Suprapubic skin (tissue), 4 donors: ENCODE data around the gene SLC8A2. TPM values are rescaled to one million over a fixed set of nuclear protein-coding genes. Genes with fewer than 3 reads are reported as not detected.
"Not testable (repeated sequence)": the region's sequence is repeated elsewhere in the genome, so short reads cannot be mapped to it uniquely, and the experiment has no call there.

Source experiments
- DNase-seq, 2 donors: peaks; one replicate each; pipeline ENCODE4 v3.0.0-alpha.2; 2019; ENCODE audit warnings: low spot score in 2 of 2
- H3K27ac ChIP-seq: fragments of 200-600 bp; sonication (generic); one replicate; pipeline ENCODE4 v1.5.1; 2019
- H3K27me3 ChIP-seq: fragments of 200-600 bp; sonication (generic); one replicate; pipeline ENCODE4 v1.5.1; 2019
- H3K36me3 ChIP-seq: fragments of 200-600 bp; sonication (generic); one replicate; pipeline ENCODE4 v1.5.1; 2019
- H3K4me1 ChIP-seq: fragments of 200-600 bp; sonication (generic); one replicate; pipeline ENCODE4 v1.5.1; 2019
- H3K4me3 ChIP-seq: fragments of 200-600 bp; sonication (generic); one replicate; pipeline ENCODE4 v1.5.1; 2019; ENCODE audit warnings: mild to moderate bottlenecking
- H3K9me3 ChIP-seq: fragments of 200-600 bp; sonication (generic); one replicate; pipeline ENCODE4 v1.5.1; 2019
- EP300 ChIP-seq: sonication (generic); formaldehyde crosslinking; IDR thresholded peaks from one replicate; pipeline ENCODE4 v1.6.1; 2017; ENCODE audit warnings: antibody characterized with exemption
- POLR2A ChIP-seq, 2 donors: fragments of 450-650 bp; IDR thresholded peaks; one replicate each; pipeline ENCODE4 v1.6.1; 2017; ENCODE audit warnings: antibody characterized with exemption in 2 of 2, mild to moderate bottlenecking in 2 of 2, moderate library complexity in 2 of 2
- POLR2AphosphoS5 ChIP-seq, 3 donors: sonication (generic); formaldehyde crosslinking; IDR thresholded peaks; one replicate each; pipeline ENCODE4 v1.6.1; 2017; ENCODE audit warnings: antibody characterized with exemption in 3 of 3
- WGBS: methylation state at CpG from one replicate; pipeline ENCODE4 v1.1.5; 2018; 5-methylcytosine and 5-hydroxymethylcytosine counted together
- total RNA-seq, 4 donors: library from RNA; depleted of rRNA; stranded (reverse); fragments of >200 nt; gene quantifications; one replicate each; pipeline ENCODE4 v1.1.0, GENCODE V29; 2016
- TF ChIP-seq, protein P1 (sequence below), 2 donors: fragments of 200-600 bp in 1 of 2; fragments of 450-650 bp in 1 of 2; sonication (generic) in 1 of 2; IDR thresholded peaks; one replicate each; pipeline ENCODE4 v1.5.1; 2016 to 2019; ENCODE audit warnings: antibody characterized with exemption in 2 of 2, mild to moderate bottlenecking in 1 of 2, moderate library complexity in 1 of 2

SLC8A2 gene
- total RNA-seq, 4 donors from 2014 or later, result 0.26 to 1.2 (median 0.38) TPM; not detected in 1

- no peak for DNase-seq
- Histone ChIP-seq H3K27ac (no peak overlapping the region), H3K36me3 (no peaks in the 10 kb centered on the region), H3K27me3 (peaks cover 5% of the 10 kb centered on the region), H3K9me3 (no peaks in the 10 kb centered on the region), H3K4me3 (no peak overlapping the region), H3K4me1 (no peaks in the 10 kb centered on the region)
- 52% methylated on average over 23 of the region's 24 CpGs for WGBS
- TF ChIP-seq POLR2AphosphoS5 (IDR thresholded peaks at IDR 0.05), result no peak
- TF ChIP-seq, protein P1, sequence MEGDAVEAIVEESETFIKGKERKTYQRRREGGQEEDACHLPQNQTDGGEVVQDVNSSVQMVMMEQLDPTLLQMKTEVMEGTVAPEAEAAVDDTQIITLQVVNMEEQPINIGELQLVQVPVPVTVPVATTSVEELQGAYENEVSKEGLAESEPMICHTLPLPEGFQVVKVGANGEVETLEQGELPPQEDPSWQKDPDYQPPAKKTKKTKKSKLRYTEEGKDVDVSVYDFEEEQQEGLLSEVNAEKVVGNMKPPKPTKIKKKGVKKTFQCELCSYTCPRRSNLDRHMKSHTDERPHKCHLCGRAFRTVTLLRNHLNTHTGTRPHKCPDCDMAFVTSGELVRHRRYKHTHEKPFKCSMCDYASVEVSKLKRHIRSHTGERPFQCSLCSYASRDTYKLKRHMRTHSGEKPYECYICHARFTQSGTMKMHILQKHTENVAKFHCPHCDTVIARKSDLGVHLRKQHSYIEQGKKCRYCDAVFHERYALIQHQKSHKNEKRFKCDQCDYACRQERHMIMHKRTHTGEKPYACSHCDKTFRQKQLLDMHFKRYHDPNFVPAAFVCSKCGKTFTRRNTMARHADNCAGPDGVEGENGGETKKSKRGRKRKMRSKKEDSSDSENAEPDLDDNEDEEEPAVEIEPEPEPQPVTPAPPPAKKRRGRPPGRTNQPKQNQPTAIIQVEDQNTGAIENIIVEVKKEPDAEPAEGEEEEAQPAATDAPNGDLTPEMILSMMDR (IDR thresholded peaks at IDR 0.05), result no peak
- no peak for TF ChIP-seq POLR2A (IDR thresholded peaks at IDR 0.05)
- no peak for TF ChIP-seq EP300
These were observed 72.7 kb downstream of the SLC8A2 start for GRCh38 chr19:47398707-47399597.

DNA sequence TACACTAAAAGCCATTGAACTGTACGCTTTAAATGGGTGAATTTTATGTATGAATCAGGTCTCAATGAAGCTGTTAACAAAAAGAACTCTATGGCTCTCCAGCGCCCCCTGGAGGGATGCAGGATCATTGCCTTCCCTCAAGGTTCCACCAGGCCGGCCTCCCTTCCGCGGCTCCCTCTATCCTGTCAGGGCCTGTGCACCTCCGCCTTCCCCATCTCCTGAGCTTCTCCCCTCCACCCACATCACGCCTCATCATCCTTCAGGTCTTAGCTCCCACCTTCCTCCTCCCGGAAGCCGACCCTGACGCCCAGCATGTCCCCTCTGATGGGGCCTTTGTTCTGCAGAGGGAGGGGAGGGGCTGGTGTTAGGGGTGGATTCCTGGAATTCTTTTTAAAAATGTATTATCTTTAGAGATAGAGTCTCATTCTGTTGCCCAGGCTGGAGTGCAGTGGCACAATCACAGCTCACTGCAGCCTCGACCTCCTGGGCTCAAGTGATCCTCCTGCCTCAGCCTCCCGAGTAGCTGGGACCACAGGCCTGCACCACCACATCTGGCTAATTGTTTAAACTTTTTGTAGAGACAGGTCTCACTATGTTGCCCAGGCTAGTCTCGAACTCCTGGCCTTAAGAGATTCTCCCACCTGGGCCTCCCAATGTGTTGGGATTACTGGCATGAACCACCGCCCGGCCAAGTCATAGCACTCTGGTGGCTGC is 80.0 kb downstream of the SLC8A2 start:
- Histone ChIP-seq H3K27ac (no peak overlapping the region), H3K36me3 (no peaks in the 10 kb centered on the region), H3K4me3 (no peak overlapping the region), H3K9me3 (no peaks in the 10 kb centered on the region), H3K4me1 (no peaks in the 10 kb centered on the region), H3K27me3 (no peaks in the 10 kb centered on the region)
- 35% methylated on average over 15 of the region's 15 CpGs for WGBS
- DNase-seq, result peak; percentile 86 to 89
- TF ChIP-seq, protein P1 (IDR thresholded peaks at IDR 0.05), result peak; percentile 80 to 90
- TF ChIP-seq EP300, result no peak

DNA sequence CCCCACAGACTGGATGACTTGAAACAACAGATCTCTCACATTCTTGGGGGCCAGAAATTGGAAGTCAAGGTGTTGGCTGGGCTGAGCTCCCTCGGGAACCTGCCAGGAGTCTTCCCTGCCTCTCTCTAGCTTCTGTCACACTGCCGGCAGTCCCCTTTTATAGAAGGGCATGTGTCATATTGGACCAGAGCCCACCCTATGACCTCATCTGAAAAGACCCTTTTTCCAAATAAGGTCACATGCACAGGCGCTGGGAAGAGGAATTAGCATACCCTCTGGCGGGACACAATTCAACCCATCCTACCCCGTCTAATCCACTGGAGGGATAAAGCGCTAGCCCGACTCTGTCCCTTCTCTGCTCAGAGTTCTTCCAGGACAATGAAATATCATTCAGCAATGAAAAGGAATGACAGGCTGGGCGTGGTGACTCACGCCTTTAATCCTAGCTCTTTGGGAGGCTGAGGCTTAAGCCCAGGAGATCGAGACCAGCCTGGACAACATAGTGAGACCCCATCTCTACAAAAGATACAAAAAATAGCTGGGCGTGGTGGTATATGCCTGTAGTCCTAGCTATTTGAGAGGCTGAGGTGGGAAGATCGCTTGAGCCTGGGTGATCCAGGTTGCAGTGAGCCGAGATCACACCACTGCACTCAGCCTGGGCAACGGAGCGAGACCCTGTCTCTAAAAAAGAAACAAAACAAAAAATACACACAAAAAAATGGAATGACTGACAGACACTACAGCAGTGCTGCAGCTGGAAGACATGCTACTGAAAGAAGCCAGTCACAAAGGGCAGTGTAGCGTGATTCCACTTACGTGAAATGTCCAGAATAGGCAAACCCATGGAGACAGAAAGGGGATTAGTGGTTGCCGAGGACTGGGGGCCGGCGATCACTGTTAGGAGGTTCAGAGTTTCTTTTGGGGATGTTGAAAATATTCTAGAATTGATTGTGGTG is 80.9 kb downstream of the SLC8A2 start:
- no peaks in the 10 kb centered on the region for H3K36me3 ChIP-seq
- no peak for DNase-seq
- no peaks in the 10 kb centered on the region for H3K27me3 ChIP-seq
- no peak overlapping the region for H3K4me3 ChIP-seq
- H3K4me1 ChIP-seq, result no peaks in the 10 kb centered on the region
- TF ChIP-seq POLR2A (IDR thresholded peaks at IDR 0.05) (no peak), POLR2AphosphoS5 (IDR thresholded peaks at IDR 0.05) (no peak), EP300 (no peak)
- TF ChIP-seq, protein P1 (IDR thresholded peaks at IDR 0.05), result no peak
- no peak overlapping the region for H3K27ac ChIP-seq
- 75% methylated on average over 20 of the region's 20 CpGs for WGBS
- no peaks in the 10 kb centered on the region for H3K9me3 ChIP-seq

- no peaks in the 10 kb centered on the region for H3K4me1 ChIP-seq
- H3K27me3 ChIP-seq, result no peaks in the 10 kb centered on the region
- no peaks in the 10 kb centered on the region for H3K9me3 ChIP-seq
- no peak overlapping the region for H3K27ac ChIP-seq
- DNase-seq, result no peak
- no peak overlapping the region for H3K4me3 ChIP-seq
- no peak for TF ChIP-seq EP300
- TF ChIP-seq, protein P1 (IDR thresholded peaks at IDR 0.05), result no peak
- no peak for TF ChIP-seq POLR2A (IDR thresholded peaks at IDR 0.05)
- TF ChIP-seq POLR2AphosphoS5 (IDR thresholded peaks at IDR 0.05), result no peak
- no peaks in the 10 kb centered on the region for H3K36me3 ChIP-seq
- 72% methylated on average over 9 of the region's 9 CpGs for WGBS
These were observed 82.5 kb downstream of the SLC8A2 start for GRCh38 chr19:47389150-47389556.

DNA sequence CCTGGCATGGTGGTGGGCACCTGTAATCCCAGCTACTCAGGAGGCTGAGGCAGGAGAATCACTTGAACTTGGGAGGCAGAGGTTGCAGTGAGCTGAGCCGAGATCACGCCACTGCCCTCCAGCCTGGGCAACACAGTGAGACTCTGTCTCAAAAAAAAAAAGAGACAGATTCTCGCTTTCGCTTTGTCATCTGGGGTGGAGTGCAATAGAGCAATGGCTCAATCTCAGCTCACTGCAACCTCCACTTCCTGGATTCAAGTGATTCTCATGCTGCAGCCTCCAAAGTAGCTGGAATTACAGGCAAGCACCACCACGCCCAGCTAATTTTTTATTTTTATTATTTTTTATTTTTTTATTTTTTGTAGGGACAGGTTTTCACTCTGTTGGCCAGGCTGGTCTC is 83.0 kb downstream of the SLC8A2 start:
- H3K27ac ChIP-seq, H3K36me3 ChIP-seq, H3K4me1 ChIP-seq, H3K9me3 ChIP-seq, H3K27me3 ChIP-seq, DNase-seq, H3K4me3 ChIP-seq: not testable (repeated sequence)
- WGBS, result 90% methylated on average over 5 of the region's 5 CpGs

DNA sequence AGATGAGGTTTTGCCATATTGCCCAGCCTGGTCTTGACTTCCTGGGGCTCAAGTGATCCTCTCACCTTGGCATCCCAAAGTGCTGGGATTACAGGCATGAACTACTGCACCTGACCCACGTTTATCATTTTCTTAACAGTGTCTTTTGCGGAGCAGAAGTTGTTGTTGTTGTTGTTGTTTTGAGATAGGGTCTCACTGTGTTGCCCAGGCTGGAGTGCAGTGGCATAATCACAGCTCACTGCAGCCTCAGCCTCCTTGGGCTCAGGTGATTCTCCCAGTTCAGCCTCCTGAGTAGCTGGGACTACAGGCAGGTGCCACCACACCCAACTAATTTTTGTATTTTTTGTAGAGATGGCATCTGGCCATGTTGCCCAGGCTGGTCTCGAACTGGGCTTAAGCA is 84.1 kb downstream of the SLC8A2 start:
- not testable (repeated sequence) for H3K4me1 ChIP-seq, H3K27me3 ChIP-seq, DNase-seq, H3K36me3 ChIP-seq, H3K4me3 ChIP-seq, H3K27ac ChIP-seq, H3K9me3 ChIP-seq
- 79% methylated on average over 3 of the region's 3 CpGs for WGBS

DNA sequence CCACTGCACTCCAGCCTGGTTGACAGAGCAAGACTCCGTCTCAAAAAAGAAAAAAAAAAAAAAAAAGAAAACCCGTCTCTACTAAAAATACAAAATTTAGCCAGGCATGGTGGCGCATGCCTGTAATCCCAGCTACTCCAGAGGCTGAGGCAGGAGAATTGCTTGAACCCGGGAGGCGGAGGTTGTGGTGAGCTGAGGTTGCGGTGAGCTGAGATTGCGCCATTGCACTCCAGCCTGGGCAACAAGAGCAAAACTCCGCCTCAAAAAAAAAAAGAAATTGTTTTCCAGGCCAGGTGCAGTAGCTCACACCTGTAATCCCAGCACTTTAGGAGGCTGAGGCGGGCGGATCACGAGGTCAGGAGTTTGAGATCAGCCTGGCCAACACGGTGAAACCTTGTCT is 85.1 kb downstream of the SLC8A2 start:
- WGBS, result 78% methylated on average over 12 of the region's 12 CpGs
- H3K27ac ChIP-seq, H3K4me1 ChIP-seq, H3K9me3 ChIP-seq, H3K27me3 ChIP-seq, H3K36me3 ChIP-seq, DNase-seq, H3K4me3 ChIP-seq: not testable (repeated sequence)

GRCh38 chr19:47384533-47384932 is 87.2 kb downstream of the SLC8A2 start:
- H3K36me3 ChIP-seq, result peaks cover 30% of the 10 kb centered on the region
- WGBS, result 86% methylated on average over 4 of the region's 4 CpGs
- DNase-seq, H3K9me3 ChIP-seq, H3K4me1 ChIP-seq, H3K27ac ChIP-seq, H3K4me3 ChIP-seq, H3K27me3 ChIP-seq: not testable (repeated sequence)
